Measurements from ENCODE around the gene ARL15. TPM values are rescaled to one million over a fixed set of nuclear protein-coding genes. Genes with fewer than 3 reads are reported as not detected.

The ARL15 gene
- total and polyA plus RNA-seq, 9 of the 15 experiments (the other 6 are each of a cell fraction or from before 2014, with no cell fraction given) = 18.5 to 80.4 (median 57.0) TPM

DNA sequence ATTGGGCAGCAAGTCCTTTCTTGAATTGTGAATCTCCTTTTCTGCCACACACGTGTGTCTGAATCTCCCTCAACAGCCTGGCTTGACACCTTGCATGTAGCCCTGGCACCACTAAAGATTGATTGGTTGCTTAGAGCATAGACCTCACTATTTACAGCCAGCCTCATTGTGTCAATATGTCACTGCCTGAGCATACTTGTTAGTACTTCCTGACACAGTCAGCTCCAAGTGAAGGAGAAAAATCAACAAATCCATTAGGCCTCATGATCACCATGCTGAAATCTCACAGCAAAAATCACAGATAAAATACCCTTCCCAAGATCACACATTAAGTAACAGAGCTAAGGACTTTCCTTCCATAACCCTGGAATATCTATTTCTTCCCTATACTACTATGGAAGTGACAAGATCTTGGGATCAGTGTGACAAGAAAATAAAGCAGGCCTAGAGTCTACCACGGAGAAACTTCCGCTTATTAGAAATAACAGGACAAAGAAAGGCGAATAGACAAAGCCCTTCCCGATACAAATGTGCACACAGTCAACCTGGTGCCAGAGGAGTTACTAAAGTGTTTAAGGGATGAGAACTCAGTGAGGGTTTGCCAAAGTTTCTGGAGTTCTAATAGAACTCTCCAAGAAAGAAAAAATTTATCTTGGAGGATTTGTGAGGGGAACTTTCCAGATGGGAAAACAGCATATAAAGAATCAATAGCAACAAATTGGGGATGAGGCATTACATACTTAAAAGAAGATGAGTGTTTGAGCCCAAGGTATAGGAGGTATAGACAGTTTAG is 5.6 kb upstream of the ARL15 start (continued):
- TF ChIP-seq, protein P1, sequence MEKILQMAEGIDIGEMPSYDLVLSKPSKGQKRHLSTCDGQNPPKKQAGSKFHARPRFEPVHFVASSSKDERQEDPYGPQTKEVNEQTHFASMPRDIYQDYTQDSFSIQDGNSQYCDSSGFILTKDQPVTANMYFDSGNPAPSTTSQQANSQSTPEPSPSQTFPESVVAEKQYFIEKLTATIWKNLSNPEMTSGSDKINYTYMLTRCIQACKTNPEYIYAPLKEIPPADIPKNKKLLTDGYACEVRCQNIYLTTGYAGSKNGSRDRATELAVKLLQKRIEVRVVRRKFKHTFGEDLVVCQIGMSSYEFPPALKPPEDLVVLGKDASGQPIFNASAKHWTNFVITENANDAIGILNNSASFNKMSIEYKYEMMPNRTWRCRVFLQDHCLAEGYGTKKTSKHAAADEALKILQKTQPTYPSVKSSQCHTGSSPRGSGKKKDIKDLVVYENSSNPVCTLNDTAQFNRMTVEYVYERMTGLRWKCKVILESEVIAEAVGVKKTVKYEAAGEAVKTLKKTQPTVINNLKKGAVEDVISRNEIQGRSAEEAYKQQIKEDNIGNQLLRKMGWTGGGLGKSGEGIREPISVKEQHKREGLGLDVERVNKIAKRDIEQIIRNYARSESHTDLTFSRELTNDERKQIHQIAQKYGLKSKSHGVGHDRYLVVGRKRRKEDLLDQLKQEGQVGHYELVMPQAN (IDR thresholded peaks at IDR 0.05; ENCODE audit: borderline replicate concordance) = peak; percentile 37; the same call in 1 of the 2 replicates
- no peak for TF ChIP-seq ERF (CRISPR knock-in tag; IDR thresholded peaks at IDR 0.05)
- 0 out of 2 replicates have a peak, but pooled peaks have one; percentile 44 for TF ChIP-seq POLR2A (conservative IDR thresholded peaks at IDR 0.05)
- TF ChIP-seq HEY1 (CRISPR knock-in tag; IDR thresholded peaks at IDR 0.05; ENCODE audit: borderline replicate concordance) = no peak
- peak; percentile 27 for TF ChIP-seq POLR2B (IDR thresholded peaks at IDR 0.05; ENCODE audit: low read depth, partially characterized antibody)
- TF ChIP-seq PML (IDR thresholded peaks at IDR 0.05; ENCODE audit: low read length) = 0 out of 2 replicates have a peak, but pooled peaks have one; percentile 5
- no peak for TF ChIP-seq HDAC1 (IDR thresholded peaks at IDR 0.05)
- no peak for TF ChIP-seq KLF16 (IDR thresholded peaks at IDR 0.05)
- no peak for TF ChIP-seq BRD4 (IDR thresholded peaks at IDR 0.05)
- TF ChIP-seq ZNF644 (tag; IDR thresholded peaks at IDR 0.05; ENCODE audit: low read depth) = no peak

All from K562 (cell line).